HepG2 (cell line): ENCODE data around the gene RIOK3. TPM values are rescaled to one million over a fixed set of nuclear protein-coding genes. Genes with fewer than 3 reads are reported as not detected.

ENCODE experiments used
- CREB1 ChIP-seq, 2 experiments: fragments of 450-650 bp in 1 of 2; IDR thresholded peaks; 2 replicates each; pipeline ENCODE4 v1.6.1; 2016 to 2017; ENCODE audit warnings: control low read depth in 1 of 2, mild to moderate bottlenecking in 1 of 2, missing compliant biosample characterization in 1 of 2, missing genetic modification characterization in 1 of 2
- DPF2 ChIP-seq: sonication (generic); formaldehyde crosslinking; IDR thresholded peaks from 2 replicates; pipeline ENCODE4 v1.4.0; 2020; ENCODE audit warnings: mild to moderate bottlenecking, low read depth, missing genetic modification reagents, borderline replicate concordance
- NFKBIZ ChIP-seq: IDR thresholded peaks from 2 replicates; pipeline ENCODE4 v1.6.1; 2018; ENCODE audit warnings: missing genetic modification reagents, missing compliant biosample characterization
- NONO ChIP-seq, 2 experiments: fragments of 450-650 bp in 1 of 2; sonication (generic) in 1 of 2; formaldehyde crosslinking in 1 of 2; IDR thresholded peaks in 1 of 2; conservative IDR thresholded peaks in 1 of 2; 2 replicates each; pipeline versions ENCODE4 v1.6.1 to v1.8.0; 2017 to 2022; ENCODE audit warnings: mild to moderate bottlenecking in 1 of 2, missing genetic modification reagents in 1 of 2, moderate library complexity in 1 of 2
- NR1H2 ChIP-seq: sonication (generic); formaldehyde crosslinking; IDR thresholded peaks from 2 replicates; pipeline ENCODE4 v1.8.1; 2022; ENCODE audit warnings: low read depth, missing genetic modification reagents, borderline replicate concordance
- PTBP1 ChIP-seq: fragments of 200-400 bp; formaldehyde crosslinking; IDR thresholded peaks from 2 replicates; pipeline ENCODE4 v1.6.1; 2018; ENCODE audit warnings: low read length, low read depth; ENCODE audit not compliant: poor library complexity, severe bottlenecking
- SP2 ChIP-seq: sonication (generic); formaldehyde crosslinking; IDR thresholded peaks from 2 replicates; pipeline ENCODE4 v1.5.1; 2020; ENCODE audit warnings: mild to moderate bottlenecking, missing genetic modification reagents
- U2AF1 ChIP-seq: fragments of 200-400 bp; formaldehyde crosslinking; optimal IDR thresholded peaks from 2 replicates; pipeline ENCODE3; 2017; ENCODE audit warnings: mild to moderate bottlenecking, low read depth, low read length
- ZNF232 ChIP-seq: sonication (generic); formaldehyde crosslinking; IDR thresholded peaks from 2 replicates; pipeline ENCODE4 v1.4.0; 2020; ENCODE audit warnings: missing genetic modification reagents, borderline replicate concordance
- ZNF331 ChIP-seq: sonication (generic); formaldehyde crosslinking; IDR thresholded peaks from 2 replicates; pipeline ENCODE4 v1.4.0; 2020; ENCODE audit warnings: missing genetic modification reagents
- ZNF737 ChIP-seq: sonication (generic); formaldehyde crosslinking; IDR thresholded peaks from 2 replicates; pipeline ENCODE4 v1.5.0; 2020; ENCODE audit warnings: missing genetic modification reagents, mild to moderate bottlenecking, borderline replicate concordance
- ZNF749 ChIP-seq: sonication (generic); formaldehyde crosslinking; IDR thresholded peaks from 2 replicates; pipeline ENCODE4 v1.8.0; 2022; ENCODE audit warnings: mild to moderate bottlenecking, missing genetic modification reagents, moderate library complexity, borderline replicate concordance
- polyA plus RNA-seq, 8 experiments: library from polyadenylated mRNA; depleted of rRNA in 3 of 8; stranded (reverse) in 7 of 8; unstranded in 1 of 8; fragments of >200 nt; fragmentation: Illumina TruSeq in 4 of 8; extraction: Trizol in 4 of 8; gene quantifications; 2 replicates each; pipeline versions ENCODE4 v1.2.1 to v1.2.3, GENCODE V29; 2011 to 2016; ENCODE audit warnings: low read depth in 4 of 8, missing spikeins in 1 of 8, mixed read lengths in 1 of 8; ENCODE audit not compliant: insufficient read depth in 1 of 8
- total RNA-seq, 5 experiments: library from RNA; depleted of rRNA; stranded (reverse); fragments of >200 nt; fragmentation: Illumina TruSeq; extraction: Trizol; gene quantifications; 2 replicates each; pipeline ENCODE4 v1.2.3, GENCODE V29; 2016; ENCODE audit warnings: low read depth in 1 of 5
- TF ChIP-seq, protein P1 (sequence below): sonication (generic); formaldehyde crosslinking; conservative IDR thresholded peaks from 2 replicates; pipeline ENCODE4 v1.8.0; 2022; ENCODE audit warnings: missing genetic modification reagents
- TF ChIP-seq, protein P2 (sequence below), 2 experiments: sonication (generic) in 1 of 2; formaldehyde crosslinking in 1 of 2; IDR thresholded peaks; 2 replicates each; pipeline versions ENCODE4 v1.5.1 to v1.6.1; 2011 to 2020; ENCODE audit warnings: borderline replicate concordance in 1 of 2, low read depth in 1 of 2, low read length in 1 of 2, mild to moderate bottlenecking in 1 of 2, missing genetic modification reagents in 1 of 2, moderate library complexity in 1 of 2
- TF ChIP-seq, protein P3 (sequence below): IDR thresholded peaks from 2 replicates; pipeline ENCODE4 v1.6.1; 2016; ENCODE audit warnings: mild to moderate bottlenecking
- TF ChIP-seq, protein P4 (sequence below): sonication (generic); formaldehyde crosslinking; IDR thresholded peaks from 2 replicates; pipeline ENCODE4 v1.9.0; 2021; ENCODE audit warnings: missing genetic modification reagents, mild to moderate bottlenecking, borderline replicate concordance

The RIOK3 gene
- total and polyA plus RNA-seq, 2 of the 13 experiments (the other 11 are each of a cell fraction or from before 2014, with no cell fraction given), result 26.7 to 36.0 TPM

DNA sequence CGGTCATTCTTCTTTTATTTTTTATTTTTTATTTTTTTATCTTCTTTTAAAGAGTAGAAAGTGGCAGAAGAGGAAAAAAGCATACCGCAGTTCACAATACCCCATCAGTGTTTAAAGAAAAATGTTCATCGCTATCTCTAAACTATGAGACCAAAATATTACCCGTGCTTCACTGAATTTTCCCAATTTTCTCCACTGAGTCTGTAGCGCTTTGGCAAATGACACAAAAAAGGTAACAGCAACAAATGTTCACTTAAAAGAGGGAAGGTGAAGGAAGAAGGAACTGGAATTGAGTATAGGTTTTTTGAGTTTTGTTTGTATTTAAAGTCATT lies 15.1 kb upstream of the RIOK3 start (continued):
- no peak for TF ChIP-seq NONO (IDR thresholded peaks at IDR 0.05)
- no peak for TF ChIP-seq NONO (CRISPR knock-in tag; conservative IDR thresholded peaks at IDR 0.05)
- TF ChIP-seq, protein P1, sequence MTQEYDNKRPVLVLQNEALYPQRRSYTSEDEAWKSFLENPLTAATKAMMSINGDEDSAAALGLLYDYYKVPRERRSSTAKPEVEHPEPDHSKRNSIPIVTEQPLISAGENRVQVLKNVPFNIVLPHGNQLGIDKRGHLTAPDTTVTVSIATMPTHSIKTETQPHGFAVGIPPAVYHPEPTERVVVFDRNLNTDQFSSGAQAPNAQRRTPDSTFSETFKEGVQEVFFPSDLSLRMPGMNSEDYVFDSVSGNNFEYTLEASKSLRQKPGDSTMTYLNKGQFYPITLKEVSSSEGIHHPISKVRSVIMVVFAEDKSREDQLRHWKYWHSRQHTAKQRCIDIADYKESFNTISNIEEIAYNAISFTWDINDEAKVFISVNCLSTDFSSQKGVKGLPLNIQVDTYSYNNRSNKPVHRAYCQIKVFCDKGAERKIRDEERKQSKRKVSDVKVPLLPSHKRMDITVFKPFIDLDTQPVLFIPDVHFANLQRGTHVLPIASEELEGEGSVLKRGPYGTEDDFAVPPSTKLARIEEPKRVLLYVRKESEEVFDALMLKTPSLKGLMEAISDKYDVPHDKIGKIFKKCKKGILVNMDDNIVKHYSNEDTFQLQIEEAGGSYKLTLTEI (CRISPR knock-in tag), result no peak
- TF ChIP-seq DPF2 (CRISPR knock-in tag), result no peak
- peak; percentile 3 for TF ChIP-seq PTBP1
- TF ChIP-seq NR1H2 (CRISPR knock-in tag), result no peak
- TF ChIP-seq ZNF331 (CRISPR knock-in tag), result 0 out of 2 replicates have a peak, but pooled peaks have one; percentile 3
- no peak for TF ChIP-seq U2AF1
- TF ChIP-seq, protein P2, sequence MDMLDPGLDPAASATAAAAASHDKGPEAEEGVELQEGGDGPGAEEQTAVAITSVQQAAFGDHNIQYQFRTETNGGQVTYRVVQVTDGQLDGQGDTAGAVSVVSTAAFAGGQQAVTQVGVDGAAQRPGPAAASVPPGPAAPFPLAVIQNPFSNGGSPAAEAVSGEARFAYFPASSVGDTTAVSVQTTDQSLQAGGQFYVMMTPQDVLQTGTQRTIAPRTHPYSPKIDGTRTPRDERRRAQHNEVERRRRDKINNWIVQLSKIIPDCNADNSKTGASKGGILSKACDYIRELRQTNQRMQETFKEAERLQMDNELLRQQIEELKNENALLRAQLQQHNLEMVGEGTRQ (IDR thresholded peaks at IDR 0.05; ENCODE audit: low read depth, low read length), result no peak
- TF ChIP-seq, protein P2 (CRISPR knock-in tag; IDR thresholded peaks at IDR 0.05; ENCODE audit: borderline replicate concordance), result 0 out of 2 replicates have a peak, but pooled peaks have one; percentile 4
- no peak for TF ChIP-seq ZNF737
- no peak for TF ChIP-seq CREB1 (IDR thresholded peaks at IDR 0.05)
- TF ChIP-seq CREB1 (CRISPR knock-in tag; IDR thresholded peaks at IDR 0.05), result no peak
- TF ChIP-seq SP2 (CRISPR knock-in tag), result no peak
- TF ChIP-seq, protein P3, sequence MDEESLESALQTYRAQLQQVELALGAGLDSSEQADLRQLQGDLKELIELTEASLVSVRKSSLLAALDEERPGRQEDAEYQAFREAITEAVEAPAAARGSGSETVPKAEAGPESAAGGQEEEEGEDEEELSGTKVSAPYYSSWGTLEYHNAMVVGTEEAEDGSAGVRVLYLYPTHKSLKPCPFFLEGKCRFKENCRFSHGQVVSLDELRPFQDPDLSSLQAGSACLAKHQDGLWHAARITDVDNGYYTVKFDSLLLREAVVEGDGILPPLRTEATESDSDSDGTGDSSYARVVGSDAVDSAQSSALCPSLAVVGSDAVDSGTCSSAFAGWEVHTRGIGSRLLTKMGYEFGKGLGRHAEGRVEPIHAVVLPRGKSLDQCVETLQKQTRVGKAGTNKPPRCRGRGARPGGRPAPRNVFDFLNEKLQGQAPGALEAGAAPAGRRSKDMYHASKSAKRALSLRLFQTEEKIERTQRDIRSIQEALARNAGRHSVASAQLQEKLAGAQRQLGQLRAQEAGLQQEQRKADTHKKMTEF (CRISPR knock-in tag), result 0 out of 2 replicates have a peak, but pooled peaks have one; percentile 11
- no peak for TF ChIP-seq ZNF232 (CRISPR knock-in tag)
- no peak for TF ChIP-seq NFKBIZ (CRISPR knock-in tag)
- no peak for TF ChIP-seq ZNF749
- TF ChIP-seq, protein P4, sequence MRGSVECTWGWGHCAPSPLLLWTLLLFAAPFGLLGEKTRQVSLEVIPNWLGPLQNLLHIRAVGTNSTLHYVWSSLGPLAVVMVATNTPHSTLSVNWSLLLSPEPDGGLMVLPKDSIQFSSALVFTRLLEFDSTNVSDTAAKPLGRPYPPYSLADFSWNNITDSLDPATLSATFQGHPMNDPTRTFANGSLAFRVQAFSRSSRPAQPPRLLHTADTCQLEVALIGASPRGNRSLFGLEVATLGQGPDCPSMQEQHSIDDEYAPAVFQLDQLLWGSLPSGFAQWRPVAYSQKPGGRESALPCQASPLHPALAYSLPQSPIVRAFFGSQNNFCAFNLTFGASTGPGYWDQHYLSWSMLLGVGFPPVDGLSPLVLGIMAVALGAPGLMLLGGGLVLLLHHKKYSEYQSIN (CRISPR knock-in tag), result no peak
